GM18909 (cell line): ENCODE measurements around the gene HIBCH.
"Not testable (repeated sequence)": the region's sequence is repeated elsewhere in the genome, so short reads cannot be mapped to it uniquely, and the experiment has no call there.

Experiments used
- ATAC-seq: cut with Tn5 transposase; IDR thresholded peaks from one replicate; pipeline ENCODE4 v1.9.1; 2021; ENCODE audit warnings: mild to moderate bottlenecking; ENCODE audit not compliant: unreplicated experiment, poor library complexity

HIBCH gene

GRCh38 chr2:190313880-190314279 lies 5.7 kb downstream of the HIBCH start:
- no peak for ATAC-seq

- not testable (repeated sequence) for ATAC-seq
Measured at GRCh38 chr2:190312635-190313025, 7.0 kb downstream of the HIBCH start.

GRCh38 chr2:190311893-190312634 lies 7.6 kb downstream of the HIBCH start:
- ATAC-seq: no peak

GRCh38 chr2:190308031-190308430 lies 11.6 kb downstream of the HIBCH start:
- ATAC-seq: no peak

GRCh38 chr2:190304404-190304803 lies 15.2 kb downstream of the HIBCH start:
- ATAC-seq: no peak

GRCh38 chr2:190303647-190304046 lies 16.0 kb downstream of the HIBCH start:
- no peak for ATAC-seq

GRCh38 chr2:190302052-190302451 lies 17.6 kb downstream of the HIBCH start:
- ATAC-seq: no peak

GRCh38 chr2:190301032-190301431 lies 18.6 kb downstream of the HIBCH start:
- ATAC-seq: no peak

- ATAC-seq: not testable (repeated sequence)
Measured at GRCh38 chr2:190297880-190298279, 21.7 kb downstream of the HIBCH start.

GRCh38 chr2:190283783-190284182 lies 35.8 kb downstream of the HIBCH start:
- no peak for ATAC-seq

- no peak for ATAC-seq
Measured at GRCh38 chr2:190280565-190281350, 38.9 kb downstream of the HIBCH start.

GRCh38 chr2:190279256-190280134 lies 40.1 kb downstream of the HIBCH start:
- not testable (repeated sequence) for ATAC-seq

GRCh38 chr2:190277234-190278112 lies 42.2 kb downstream of the HIBCH start:
- no peak for ATAC-seq

- ATAC-seq: peak; percentile 56
Measured at GRCh38 chr2:190272457-190272842, 47.2 kb downstream of the HIBCH start.

- no peak for ATAC-seq
Measured at GRCh38 chr2:190271783-190272456, 47.7 kb downstream of the HIBCH start.

GRCh38 chr2:190270298-190270697 lies 49.3 kb downstream of the HIBCH start:
- ATAC-seq: no peak

GRCh38 chr2:190269699-190270098 lies 49.9 kb downstream of the HIBCH start:
- ATAC-seq: not testable (repeated sequence)

- ATAC-seq: no peak
Measured at GRCh38 chr2:190267302-190267701, 52.3 kb downstream of the HIBCH start.

- no peak for ATAC-seq
Measured at GRCh38 chr2:190266314-190266713, 53.3 kb downstream of the HIBCH start.
